Tibial nerve (tissue), 4 donors: ENCODE results near the gene TATDN3. TPM values are rescaled to one million over a fixed set of nuclear protein-coding genes. Genes with fewer than 3 reads are reported as not detected.
A peak's percentile ranks its signal among the peaks of the same experiment; 100 is the strongest.

ENCODE experiments used
- DNase-seq, 2 donors: peaks; one replicate each; pipeline ENCODE4 v3.0.0-alpha.2; 2019; ENCODE audit warnings: low spot score in 2 of 2
- H3K27ac ChIP-seq, 4 donors: fragments of 200-600 bp; sonication (generic) in 3 of 4; one replicate each; pipeline ENCODE4 v1.5.1; 2017 to 2019; ENCODE audit warnings: mild to moderate bottlenecking in 1 of 4
- H3K27me3 ChIP-seq, 2 donors: fragments of 200-600 bp; sonication (generic) in 1 of 2; one replicate each; pipeline versions ENCODE4 v1.5.1 to v1.6.0; 2017 to 2019
- H3K36me3 ChIP-seq, 3 donors: fragments of 200-600 bp; sonication (generic); one replicate each; pipeline ENCODE4 v1.5.1; 2018 to 2019
- H3K4me1 ChIP-seq, 4 donors: fragments of 200-600 bp; sonication (generic) in 3 of 4; one replicate each; pipeline ENCODE4 v1.5.1; 2017 to 2019
- H3K4me3 ChIP-seq, 4 donors: fragments of 200-600 bp; sonication (generic) in 3 of 4; one replicate each; pipeline ENCODE4 v1.5.1; 2017 to 2019; ENCODE audit warnings: mild to moderate bottlenecking in 1 of 4, moderate library complexity in 1 of 4
- H3K9me3 ChIP-seq, 4 donors: fragments of 200-600 bp; sonication (generic) in 3 of 4; one replicate each; pipeline ENCODE4 v1.5.1; 2017 to 2019
- CTCF ChIP-seq, 5 experiments: fragments of 200-600 bp in 3 of 5; fragments of 450-650 bp in 2 of 5; sonication (generic) in 3 of 5; IDR thresholded peaks; one replicate each; pipeline ENCODE4 v1.5.1; 2016 to 2019; ENCODE audit warnings: antibody characterized with exemption in 5 of 5, mild to moderate bottlenecking in 3 of 5, moderate library complexity in 2 of 5
- EP300 ChIP-seq, 2 donors: sonication (generic); formaldehyde crosslinking; IDR thresholded peaks; one replicate each; pipeline ENCODE4 v1.6.1; 2017; ENCODE audit warnings: antibody characterized with exemption in 2 of 2, mild to moderate bottlenecking in 1 of 2
- POLR2A ChIP-seq, 2 donors: fragments of 450-650 bp; IDR thresholded peaks; one replicate each; pipeline ENCODE4 v1.6.1; 2017; ENCODE audit warnings: antibody characterized with exemption in 2 of 2, mild to moderate bottlenecking in 2 of 2, moderate library complexity in 2 of 2
- WGBS, 2 donors: methylation state at CpG; one replicate each; pipeline ENCODE4 v1.1.5; 2018; 5-methylcytosine and 5-hydroxymethylcytosine counted together
- total RNA-seq, 4 donors: library from RNA; depleted of rRNA; stranded (reverse); fragments of >200 nt; gene quantifications; one replicate each; pipeline ENCODE4 v1.1.0, GENCODE V29; 2016

TATDN3 gene
- 10 to 100 TPM in 3 of 4 donors, 1 to 10 TPM in 1; 9.2 to 25.1 (median 13.0) TPM for total RNA-seq

GRCh38 chr1:212791676-212792395, at the start of gene TATDN3, which contains the start of gene NSL1:
TSS of gene TATDN3 (plus strand) at chr1:212791894. CDS start at chr1:212791922, 28 bp downstream.
TSS of gene NSL1 (minus strand) at chr1:212791777. CDS start at chr1:212791763, 14 bp downstream.
- H3K9me3 ChIP-seq, result no peaks in the 10 kb centered on the region
- WGBS, 2 donors, result 0 to 1% methylated on average over 22 to 46 of the region's 46 CpGs
- peak; percentile 73 to 84 for DNase-seq
- no peaks in the 10 kb centered on the region for H3K27me3 ChIP-seq
- H3K36me3 ChIP-seq, result peaks cover 0 to 17% (median under 1%) of the 10 kb centered on the region in 3 donors
- TF ChIP-seq EP300 (IDR thresholded peaks at IDR 0.05), result peak; percentile 85 to 98
- TF ChIP-seq CTCF (IDR thresholded peaks at IDR 0.05), result peak in 1 of 5 experiments; percentile 27
- peak; percentile 58 to 76 for TF ChIP-seq POLR2A (IDR thresholded peaks at IDR 0.05)
- H3K4me1 ChIP-seq, result peaks cover 0 to 60% (median 14%) of the 10 kb centered on the region in 4 donors
- H3K4me3 ChIP-seq, result peak within 1 kb of the TSS; percentile 61 to 92 (median 84)
- H3K27ac ChIP-seq, result peak within 1 kb of the TSS; percentile 94 to 98 (median 98)

- Histone ChIP-seq H3K27ac (no peak overlapping the region), H3K4me1 (no peaks in the 10 kb centered on the region), H3K9me3 (no peaks in the 10 kb centered on the region), H3K4me3 (no peak overlapping the region), H3K27me3 (no peaks in the 10 kb centered on the region), H3K36me3 (peaks cover 0 to 19% (median 0%) of the 10 kb centered on the region in 3 donors)
- TF ChIP-seq POLR2A (IDR thresholded peaks at IDR 0.05) (no peak), EP300 (IDR thresholded peaks at IDR 0.05) (no peak), CTCF (IDR thresholded peaks at IDR 0.05) (no peak)
- no peak for DNase-seq
- WGBS, 2 donors, result 75 to 86% methylated on average over 4 of the region's 4 CpGs
Measured at GRCh38 chr1:212743901-212744475, 47.7 kb upstream of the TATDN3 start.

GRCh38 chr1:212745303-212745702, 46.4 kb upstream of the TATDN3 start:
- no peak for DNase-seq
- TF ChIP-seq POLR2A (IDR thresholded peaks at IDR 0.05) (no peak), CTCF (IDR thresholded peaks at IDR 0.05) (no peak)
- no peaks in the 10 kb centered on the region for H3K9me3 ChIP-seq
- H3K4me1 ChIP-seq, result peaks cover 0 to 10% (median 0%) of the 10 kb centered on the region in 4 donors
- H3K27ac ChIP-seq, result no peak overlapping the region
- H3K4me3 ChIP-seq, result no peak overlapping the region
- H3K36me3 ChIP-seq, result peaks cover 0 to 19% (median 0%) of the 10 kb centered on the region in 3 donors
- H3K27me3 ChIP-seq, result no peaks in the 10 kb centered on the region

GRCh38 chr1:212746546-212746945, 45.1 kb upstream of the TATDN3 start:
- no peaks in the 10 kb centered on the region for H3K9me3 ChIP-seq
- 96 to 100% methylated on average over 3 of the region's 3 CpGs for WGBS, 2 donors
- H3K27ac ChIP-seq, result no peak overlapping the region

More at GRCh38 chr1:212746546-212746945, 45.1 kb upstream of the TATDN3 start:
- H3K36me3 ChIP-seq, result peaks cover 0 to 14% (median 0%) of the 10 kb centered on the region in 3 donors
- H3K4me1 ChIP-seq, result peaks cover 0 to 13% (median 0%) of the 10 kb centered on the region in 4 donors
- no peak for DNase-seq
- H3K27me3 ChIP-seq, result no peaks in the 10 kb centered on the region
- H3K4me3 ChIP-seq, result no peak overlapping the region
- TF ChIP-seq EP300 (IDR thresholded peaks at IDR 0.05), result no peak
- TF ChIP-seq CTCF (IDR thresholded peaks at IDR 0.05), result no peak
- no peak for TF ChIP-seq POLR2A (IDR thresholded peaks at IDR 0.05)
